Measurements from ENCODE around the gene GPR153.

GRCh38 chr1:6272452-6272851 lies 11.6 kb upstream of the GPR153 start:
- TF ChIP-seq CTCF (IDR thresholded peaks at IDR 0.05; ENCODE audit: low read depth, low read length) (no peak), EZH2phosphoT487 (IDR thresholded peaks at IDR 0.05; ENCODE audit: low read depth) (no peak)

Data from OCI-LY3 (cell line).